Left hindlimb (tissue), 1 donor: ENCODE results near the gene LZTS3.
"Not testable (repeated sequence)": the region's sequence is repeated elsewhere in the genome, so short reads cannot be mapped to it uniquely, and the experiment has no call there.

Source experiments
- DNase-seq: peaks from one replicate; pipeline ENCODE4 v3.0.0-alpha.2; 2018

LZTS3 gene

DNA sequence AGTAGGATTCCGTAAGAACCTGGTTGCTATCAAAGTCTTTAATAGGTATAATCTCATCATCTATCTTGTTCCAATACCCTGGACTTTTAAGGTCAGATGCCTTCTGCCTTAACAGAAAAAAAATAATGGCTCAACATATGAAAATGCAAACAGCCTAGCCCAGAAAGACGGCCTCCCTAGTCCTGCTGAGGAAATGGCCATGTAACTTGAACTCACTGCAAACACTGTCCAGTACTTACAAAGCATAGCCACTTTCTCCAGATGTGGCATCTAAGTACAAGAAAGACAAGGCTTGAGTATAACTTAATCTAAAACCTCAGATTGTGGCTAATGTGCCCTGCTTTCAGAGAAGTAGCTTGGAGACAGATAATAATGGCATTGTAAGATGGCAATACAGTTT is 40.2 kb downstream of the LZTS3 start:
- DNase-seq: no peak

DNA sequence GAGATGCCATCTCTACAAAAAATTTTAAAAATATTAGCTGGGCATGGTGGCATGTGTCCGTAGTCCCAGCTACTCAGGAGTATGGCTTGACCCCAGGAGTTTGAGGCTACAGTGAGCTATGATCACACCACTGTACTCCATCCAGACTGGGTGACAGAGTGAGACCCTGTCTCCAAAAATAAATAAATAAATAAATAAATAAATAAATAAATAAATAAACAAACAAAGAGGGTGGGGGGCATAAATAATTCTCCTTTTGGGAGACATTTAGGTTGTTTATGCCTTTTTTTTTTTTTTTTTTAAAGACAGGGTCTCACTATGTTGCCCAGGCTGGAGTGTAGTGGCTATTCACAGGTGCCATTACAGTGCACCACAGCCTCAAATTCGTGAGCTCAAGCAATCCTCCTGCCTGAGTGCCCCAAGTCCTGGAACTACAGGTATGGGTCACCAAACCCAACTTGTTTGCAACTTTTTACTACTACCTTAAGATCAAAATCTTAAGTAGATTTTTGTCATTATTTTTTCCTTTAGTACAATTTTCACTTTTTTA is 43.2 kb downstream of the LZTS3 start:
- DNase-seq: no peak

DNA sequence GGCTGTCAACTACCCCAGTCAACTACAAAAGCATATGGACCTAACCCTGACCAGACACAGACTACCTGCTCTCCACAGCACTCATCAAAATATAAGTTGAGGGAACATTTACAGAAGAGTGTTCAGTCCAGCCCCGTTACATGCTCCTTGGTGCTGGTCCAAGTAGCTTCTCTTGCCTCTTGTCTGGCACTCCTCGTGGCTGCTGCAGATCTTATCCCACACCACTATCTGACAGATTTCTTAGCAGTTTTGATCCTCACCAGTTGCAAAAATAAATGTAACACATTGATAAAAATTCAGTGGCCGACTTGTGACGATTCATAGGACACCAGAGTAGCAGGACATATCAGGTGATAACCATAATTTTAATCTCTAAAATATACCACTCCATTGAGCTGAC is 44.3 kb downstream of the LZTS3 start:
- no peak for DNase-seq

DNA sequence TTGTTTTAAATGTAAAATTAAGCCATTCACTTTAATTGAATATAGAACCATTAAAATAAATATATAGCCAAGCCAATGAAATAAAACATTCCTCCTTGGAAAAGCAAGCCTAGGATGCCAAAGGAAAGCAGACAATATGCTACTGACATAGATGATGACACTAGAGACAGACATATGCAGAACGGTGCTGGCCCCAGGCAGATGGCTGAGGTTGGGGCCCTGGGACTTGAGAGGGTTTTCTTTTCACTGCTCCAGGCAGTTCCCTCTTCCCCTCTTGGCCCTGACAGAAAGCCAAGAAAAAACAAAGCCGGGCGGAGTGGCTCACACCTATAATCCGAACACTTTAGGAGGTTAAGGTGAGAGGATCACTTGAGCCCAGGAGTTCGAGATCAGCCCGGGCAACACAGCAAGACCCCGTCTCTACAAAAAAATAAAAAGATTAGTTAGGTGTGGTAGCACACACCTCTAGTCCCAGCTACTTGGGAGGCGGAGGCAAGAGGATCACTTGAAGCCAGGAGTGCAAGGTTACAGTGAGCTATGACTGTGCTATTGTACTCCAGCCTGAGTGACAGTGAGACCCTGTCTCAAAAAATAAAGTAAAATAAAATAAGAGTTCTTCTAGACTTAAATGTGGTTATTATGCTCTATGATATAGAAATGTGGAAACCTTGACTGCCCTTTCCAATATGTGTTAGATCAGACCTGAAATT is 44.9 kb downstream of the LZTS3 start:
- no peak for DNase-seq

DNA sequence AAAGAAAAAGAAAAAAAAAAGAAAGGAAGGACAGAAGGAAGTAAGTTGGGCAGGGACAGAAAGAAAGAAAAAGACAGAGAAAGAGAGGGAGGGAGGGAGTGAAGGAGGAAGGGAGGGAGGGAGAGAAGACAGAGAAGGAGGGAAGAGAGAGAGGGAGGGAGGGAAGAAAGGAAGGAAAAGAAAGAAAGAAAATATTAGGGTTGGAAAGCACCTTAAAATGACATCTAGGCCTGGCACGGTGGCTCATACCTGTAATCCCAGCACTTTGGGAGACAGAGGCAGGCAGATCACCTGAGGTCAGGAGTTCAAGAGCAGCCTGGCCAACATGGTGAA is 46.9 kb downstream of the LZTS3 start:
- no peak for DNase-seq

DNA sequence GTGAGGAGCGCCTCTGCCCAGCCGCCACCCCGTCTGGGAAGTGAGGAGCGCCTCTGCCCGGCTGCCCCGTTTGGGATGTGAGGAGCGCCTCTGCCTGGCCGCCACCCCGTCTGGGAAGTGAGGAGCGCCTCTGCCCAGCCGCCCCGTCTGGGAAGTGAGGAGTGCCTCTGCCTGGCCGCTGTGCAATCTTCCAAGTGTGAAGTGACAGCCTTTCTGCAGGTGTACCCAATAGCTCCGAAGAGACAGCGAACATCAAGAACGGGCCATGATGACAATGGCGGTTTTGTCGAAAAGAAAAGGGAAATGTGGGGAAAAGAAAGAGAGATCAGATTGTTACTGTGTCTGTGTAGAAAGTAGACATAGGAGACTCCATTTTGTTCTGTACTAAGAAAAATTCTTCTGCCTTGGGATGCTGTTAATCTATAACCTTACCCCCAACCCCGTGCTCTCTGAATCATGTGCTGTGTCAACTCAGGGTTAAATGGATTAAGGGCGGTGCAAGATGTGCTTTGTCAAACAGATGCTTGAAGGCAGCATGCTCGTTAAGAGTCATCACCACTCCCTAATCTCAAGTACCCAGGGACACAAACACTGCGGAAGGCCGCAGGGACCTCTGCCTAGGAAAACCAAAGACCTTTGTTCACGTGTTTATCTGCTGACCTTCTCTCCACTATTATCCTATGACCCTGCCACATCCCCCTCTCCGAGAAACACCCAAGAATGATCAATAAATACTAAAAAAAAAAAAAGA is 47.4 kb downstream of the LZTS3 start:
- DNase-seq: not testable (repeated sequence)

DNA sequence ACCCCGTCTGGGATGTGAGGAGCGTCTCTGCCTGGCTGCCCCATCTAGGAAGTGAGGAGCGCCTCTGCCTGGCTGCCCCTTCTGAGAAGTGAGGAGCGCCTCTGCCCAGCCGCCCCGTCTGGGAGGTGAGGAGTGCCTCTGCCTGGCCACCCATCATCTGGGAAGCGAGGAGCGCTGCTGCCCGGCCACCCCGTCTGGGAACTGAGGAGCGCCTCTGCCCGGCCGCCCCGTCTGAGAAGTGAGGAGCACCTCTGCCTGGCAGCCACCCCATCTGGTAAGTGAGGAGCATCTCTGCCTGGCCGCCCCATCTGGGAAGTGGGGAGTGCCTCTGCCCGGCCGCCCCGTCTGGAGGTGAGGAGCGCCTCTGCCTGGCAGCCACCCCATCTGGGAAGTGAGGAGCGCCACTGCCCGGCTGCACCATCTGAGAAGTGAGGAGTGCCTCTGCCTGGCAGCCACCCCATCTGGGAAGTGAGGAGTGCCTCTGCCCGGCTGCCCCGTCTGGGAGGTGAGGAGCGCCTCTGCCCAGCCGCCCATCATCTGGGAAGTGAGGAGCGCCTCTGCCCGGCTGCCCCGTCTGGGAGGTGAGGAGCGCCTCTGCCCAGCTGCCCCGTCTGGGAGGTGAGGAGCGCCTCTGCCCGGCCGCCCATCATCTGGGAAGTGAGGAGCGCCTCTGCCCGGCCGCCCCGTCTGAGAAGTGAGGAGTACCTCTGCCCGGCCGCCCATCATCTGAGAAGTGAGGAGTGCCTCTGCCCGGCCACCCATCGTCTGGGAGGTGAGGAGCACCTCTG is 48.4 kb downstream of the LZTS3 start:
- not testable (repeated sequence) for DNase-seq

DNA sequence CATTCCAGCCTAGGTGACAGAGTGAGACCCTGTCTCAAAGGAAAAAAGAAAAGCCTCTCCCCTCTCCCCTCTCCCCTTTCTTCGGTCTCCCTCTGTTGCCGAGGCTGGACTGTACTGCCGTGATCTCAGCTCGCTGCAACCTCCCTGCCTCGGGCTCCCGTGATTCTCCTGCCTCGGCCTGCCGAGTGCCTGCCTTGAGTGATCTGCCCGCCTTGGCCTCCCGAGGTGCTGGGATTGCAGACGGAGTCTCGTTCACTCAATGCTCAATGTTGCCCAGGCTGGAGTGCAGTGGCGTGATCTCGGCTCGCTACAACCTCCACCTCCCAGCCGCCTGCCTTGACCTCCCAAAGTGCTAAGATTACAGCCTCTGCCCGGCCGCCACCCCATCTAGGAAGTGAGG is 49.2 kb downstream of the LZTS3 start:
- not testable (repeated sequence) for DNase-seq

DNA sequence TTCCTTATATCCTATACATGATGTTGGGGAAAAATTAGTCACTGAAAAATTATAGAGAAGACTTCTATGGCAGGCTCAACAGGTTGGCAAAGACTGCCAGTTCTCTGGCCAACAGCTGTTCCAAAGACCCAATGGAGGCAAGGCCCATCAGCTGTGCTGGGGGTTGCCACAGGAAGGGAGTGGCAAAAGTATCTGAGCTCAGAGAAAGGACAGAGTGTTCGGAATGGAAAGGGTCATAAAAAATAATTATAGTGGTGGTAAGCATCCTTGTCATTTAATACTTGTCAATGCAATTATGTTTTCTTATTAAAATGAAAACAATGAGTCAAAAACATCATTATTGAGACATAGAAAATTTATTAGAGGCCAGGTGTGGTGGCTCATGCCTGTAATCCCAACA is 49.8 kb downstream of the LZTS3 start:
- no peak for DNase-seq

DNA sequence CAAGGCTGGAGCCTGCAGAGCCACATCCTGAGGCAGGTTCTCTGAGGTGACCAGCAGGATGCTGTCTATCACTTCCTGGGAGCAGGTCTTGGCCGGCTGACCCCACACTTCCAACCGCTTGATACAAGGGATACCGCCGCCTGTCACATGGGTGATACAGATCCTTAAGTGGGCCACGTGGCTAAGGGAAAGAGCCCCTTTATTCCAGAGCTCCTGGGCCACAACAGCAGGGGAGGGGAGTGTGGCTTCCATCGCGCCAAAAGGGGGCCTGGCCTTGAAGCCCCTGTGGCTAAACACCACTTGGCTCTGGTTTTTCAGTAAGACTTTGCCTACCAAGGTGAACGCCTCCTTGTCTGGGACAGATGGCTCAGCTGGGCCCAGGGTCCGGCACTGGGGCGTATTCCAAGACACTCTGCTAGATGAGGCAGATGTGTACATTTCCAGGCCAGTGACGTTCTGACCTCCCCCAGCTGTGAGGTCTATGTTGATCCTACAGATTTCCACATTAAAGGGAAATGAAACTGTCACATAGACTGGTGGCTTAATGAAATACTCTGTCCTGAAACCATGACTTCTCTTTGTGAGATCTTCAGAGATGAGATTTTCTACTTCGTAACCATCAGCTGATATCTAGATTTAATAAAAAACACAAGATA is 51.3 kb downstream of the LZTS3 start:
- no peak for DNase-seq

DNA sequence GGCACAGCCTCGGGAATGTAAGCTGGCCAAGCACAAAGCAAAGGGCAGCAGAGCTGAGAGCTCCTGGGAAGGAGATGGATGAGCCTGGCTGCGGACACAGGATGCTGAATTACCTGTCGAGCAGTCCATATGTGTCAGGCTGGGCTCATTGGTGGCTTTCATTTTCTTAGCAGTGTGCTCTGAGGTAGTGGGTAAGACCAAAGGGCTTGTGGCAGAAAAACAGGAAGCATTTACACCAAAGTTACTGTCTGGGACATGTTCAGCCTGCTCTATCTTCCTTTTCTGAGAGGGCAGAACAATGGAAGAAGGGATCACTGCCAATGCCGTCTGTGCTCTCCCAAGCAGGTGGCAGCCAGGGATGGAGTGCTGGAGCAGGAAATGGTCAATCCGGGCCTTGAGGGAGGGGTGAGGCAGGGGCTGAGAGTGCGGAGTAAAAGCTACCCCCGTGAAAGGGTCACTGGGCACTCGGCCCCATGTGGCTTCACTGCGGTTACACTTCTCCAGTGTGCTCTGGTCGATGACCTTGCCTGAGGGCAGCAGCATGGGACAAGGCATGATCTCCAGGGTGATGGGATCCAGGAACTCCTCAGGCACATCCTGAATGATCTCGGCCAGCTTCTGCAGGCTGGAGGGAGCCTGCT is 52.0 kb downstream of the LZTS3 start:
- no peak for DNase-seq

DNA sequence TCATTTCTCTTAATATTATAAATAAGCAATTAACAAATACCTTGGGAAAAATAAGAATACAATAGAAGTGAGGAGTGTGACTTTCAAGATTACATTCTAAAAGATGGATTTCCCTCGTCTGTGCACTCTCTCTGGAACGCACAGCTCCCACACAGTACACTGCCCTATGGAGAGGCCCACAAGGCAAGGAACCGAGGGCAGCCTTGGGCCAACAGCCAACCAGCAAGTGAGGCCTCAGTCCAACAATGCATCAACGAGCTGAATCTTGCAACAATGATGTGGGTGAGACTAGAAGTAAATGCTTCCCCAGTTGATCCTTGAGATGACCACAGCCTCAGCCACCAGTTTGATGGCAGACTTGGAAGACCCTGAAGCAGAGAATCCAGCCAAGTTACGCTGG is 54.3 kb downstream of the LZTS3 start:
- no peak for DNase-seq

DNA sequence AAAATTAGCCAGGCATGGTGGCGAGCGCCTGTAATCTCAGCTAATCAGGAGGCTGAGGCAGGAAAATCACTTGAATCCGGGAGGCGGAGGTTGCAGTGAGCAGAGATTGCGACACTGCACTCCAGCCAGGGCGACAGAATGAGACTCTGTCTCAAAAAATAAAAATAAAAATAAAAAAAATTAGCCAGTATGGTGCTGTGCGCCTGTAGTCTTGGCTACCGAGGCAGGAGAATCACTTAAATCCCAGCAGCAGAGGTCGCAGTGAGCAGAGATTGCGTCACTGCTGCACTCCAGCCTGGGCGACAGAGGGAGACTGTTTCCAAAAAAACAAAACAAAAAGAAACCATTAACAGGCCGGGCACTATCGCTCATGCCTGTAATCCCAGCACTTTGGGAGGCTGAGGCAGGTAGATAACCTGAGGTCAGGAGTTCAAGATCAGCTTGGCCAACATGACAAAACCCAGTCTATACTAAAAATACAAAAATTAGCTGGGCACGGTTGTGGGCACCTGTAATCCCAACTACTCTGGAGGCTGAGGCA is 55.4 kb downstream of the LZTS3 start:
- not testable (repeated sequence) for DNase-seq

DNA sequence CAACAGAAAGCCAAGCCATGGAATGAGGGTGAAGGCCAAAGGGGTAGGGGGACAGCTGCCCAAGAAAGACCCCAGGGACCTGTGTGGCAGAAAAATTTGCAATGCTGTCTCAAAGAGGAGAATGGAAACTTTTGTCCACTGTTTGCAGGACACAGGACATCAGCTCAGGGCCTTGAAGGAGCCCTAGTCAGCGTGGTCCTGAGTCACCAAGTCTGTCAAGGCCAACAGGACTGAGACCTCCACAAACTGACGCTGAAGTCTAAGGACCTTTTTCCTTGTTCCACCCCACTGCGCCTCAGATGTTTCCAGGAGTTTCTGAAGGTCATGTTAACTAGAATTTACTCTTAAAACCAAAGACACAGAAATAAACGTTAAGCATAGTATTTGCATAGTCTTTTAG is 57.0 kb downstream of the LZTS3 start:
- DNase-seq: no peak

DNA sequence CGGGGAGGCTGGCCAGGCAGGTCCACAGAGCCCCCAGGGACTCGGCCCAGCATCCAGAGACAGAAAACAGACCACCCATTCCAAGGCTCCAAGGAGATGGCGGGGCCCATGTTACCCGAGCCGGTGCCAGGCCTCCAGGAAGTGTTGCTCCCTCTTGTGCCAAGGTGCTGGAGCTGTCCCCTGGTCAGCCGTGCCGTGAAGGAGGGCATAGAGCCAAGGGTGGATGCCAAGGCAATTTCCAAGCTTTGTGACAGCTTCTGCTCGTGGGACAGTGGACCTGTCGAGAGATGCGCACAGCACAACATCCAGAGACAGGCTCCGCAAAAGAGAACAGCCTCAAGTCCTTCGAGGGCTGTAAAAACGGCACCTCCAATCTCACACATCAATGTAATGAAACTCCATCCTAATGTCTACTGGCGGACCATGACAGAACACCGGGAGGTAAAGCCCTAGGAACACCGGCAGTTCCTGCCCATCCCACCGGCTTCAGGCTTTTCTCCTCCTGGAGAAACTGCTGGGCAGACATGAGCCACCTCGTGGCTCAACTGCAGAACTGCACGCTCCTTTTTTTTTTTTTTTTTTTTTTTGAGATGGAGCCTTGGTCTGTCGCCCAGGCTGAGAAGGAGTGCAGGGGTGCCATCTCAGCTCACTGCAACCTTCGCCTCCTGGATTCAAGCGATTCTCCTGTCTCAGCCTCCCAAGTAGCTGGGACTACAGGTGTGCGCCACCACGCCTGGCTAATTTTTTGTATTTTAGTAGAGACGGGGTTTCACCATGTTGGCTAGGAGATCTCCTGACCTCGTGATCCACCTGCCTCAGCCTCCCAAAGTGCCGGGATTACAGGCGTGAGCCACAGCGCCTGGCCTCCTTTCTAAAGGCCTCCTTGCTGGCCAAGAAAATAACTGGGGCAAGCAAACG is 57.9 kb downstream of the LZTS3 start:
- no peak for DNase-seq
